Stimulated activated CD8-positive, alpha-beta memory T cell treated with anti-CD3 and anti-CD28 coated beads, Interleukin-7, amount 100 ng/mL, for 1 hour (primary cell): Measurements from ENCODE around the gene LMNA.

Experiments
- DNase-seq, 2 donors: peaks; one replicate each; pipeline ENCODE4 v3.0.0-alpha.2; 2020; ENCODE audit warnings: low read depth in 2 of 2

The LMNA gene

DNA sequence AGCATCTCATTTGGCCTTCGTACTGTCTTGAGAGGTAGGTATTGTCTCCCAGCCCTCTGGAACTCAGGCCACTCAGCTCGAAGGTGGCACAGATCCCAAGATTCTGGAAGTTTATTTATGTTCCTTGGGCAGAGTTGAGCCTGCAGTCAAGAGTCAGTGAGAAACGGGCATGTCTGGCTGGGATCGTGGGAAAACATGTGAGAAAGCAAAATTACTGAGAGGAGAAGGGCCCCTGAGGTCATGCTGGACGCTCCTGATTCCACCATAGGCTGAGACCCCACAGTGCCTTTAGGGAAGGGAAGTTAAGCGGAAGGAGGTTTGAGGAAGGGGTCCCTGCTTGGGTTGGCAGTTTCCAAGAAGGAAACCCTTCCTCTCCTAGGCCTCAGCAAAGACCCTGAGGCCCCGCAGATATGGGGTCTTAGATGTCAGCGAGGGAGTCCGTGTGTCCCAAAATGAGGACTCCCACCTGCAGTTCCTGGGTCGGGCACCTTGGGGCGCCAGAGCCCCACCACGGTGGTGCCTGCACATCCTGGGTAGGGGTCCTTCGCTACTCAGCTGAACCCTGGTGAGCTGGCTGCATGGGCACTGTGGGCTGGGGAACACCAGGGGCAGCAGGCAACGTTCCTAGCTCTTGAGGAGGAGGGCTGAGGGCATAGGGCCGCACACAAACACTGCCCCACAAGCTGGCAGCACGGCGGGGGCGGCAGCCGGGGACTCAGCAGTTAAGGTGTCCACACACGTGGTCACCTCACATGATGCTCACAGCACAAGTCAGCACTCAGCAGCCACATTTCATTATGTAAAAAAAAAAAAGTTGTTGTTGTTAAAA is 26.6 kb downstream of the LMNA start:
- DNase-seq, result no peak

GRCh38 chr1:156143765-156144489 is 29.4 kb downstream of the LMNA start:
- no peak for DNase-seq

DNA sequence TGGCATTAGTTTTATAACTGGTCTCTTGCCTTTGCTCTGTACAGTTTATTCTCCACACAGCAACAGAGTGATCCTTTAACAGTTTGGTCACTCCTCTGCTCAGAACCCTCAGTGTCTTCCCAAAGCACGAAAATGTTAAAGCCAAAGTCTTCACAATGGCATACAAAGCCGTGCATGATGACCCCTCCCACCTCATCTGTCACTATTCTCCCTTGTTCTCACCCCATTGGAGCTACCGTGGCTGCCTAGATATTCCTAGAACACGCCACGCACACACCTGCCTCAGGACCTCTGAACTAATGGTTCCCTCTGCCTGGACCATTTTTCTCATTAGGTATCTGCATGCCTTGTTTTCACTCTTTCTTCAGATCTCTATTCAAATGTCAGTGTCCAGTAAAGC is 30.2 kb downstream of the LMNA start:
- DNase-seq, result no peak

DNA sequence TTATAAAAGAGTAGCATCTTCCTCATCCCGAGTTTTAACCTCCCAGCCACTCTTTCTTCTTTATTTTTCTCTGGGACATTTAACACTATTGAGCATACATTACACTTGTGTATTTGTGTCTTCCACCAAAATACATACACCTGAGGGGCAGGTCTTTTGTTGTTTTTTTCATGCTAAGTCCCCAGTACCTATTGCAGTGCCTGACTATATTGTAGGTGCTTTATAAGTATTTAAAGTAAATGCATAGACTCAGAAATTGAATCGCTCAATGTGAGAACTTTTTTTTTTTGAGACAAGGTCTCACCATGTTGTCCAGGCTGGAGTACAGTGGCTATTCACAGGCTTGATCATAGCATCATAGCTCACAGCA is 31.1 kb downstream of the LMNA start:
- no peak for DNase-seq

DNA sequence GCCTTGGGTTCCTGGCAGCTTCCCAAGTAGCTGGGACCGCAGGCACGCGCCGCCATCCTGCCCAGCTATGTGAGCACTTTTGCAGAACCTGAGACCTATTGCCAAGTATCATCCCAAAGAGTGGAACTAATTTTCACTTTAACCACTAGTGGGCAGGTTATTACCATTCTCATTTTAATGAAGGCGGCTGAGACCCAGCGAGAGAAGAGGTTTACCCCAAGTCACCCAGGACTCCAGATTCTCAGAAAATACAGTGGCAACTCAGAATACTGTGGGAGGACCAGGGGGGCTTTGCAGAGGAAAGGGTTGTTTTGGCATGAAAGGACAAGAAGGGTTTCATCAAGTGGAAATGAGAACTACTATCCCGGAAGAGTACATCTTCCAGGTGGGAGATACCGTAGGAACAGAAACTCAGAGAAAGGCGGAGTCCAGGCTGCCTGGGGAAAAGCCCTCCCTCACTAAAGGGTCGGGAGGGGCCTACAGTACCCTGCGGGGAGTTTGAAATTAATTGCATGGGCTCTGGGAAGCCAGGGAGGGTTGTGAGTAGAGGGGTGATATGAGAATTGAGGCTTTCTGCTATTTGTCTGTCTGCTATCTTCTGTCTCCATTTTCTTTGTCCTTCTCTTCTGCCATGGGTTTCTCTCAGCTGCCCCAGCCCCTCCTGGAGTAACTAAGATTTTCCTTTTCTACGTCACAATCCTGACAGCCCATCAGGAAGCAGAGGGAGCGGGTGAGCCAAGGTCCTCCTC is 31.7 kb downstream of the LMNA start:
- no peak for DNase-seq

GRCh38 chr1:156146769-156147405 is 32.4 kb downstream of the LMNA start:
- no peak for DNase-seq

DNA sequence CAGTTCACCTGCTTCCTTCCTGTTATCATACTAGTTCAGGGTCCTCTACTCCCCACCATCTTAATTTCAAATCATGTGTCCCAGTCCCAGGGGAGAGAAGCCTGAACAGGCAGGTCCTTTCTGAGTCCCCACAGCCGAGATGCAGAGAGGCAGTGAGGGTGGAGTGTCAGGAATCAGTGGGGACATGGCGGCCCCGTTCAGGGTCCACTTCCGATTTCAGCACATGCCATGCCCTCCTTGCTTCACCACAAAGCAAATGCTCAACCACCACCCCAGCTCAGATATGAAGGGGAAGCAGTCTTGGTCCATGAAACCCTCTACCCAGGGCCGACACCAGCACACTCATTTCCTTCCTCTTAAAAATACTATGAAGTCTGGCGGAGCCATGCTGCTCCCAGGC is 33.7 kb downstream of the LMNA start:
- DNase-seq, result no peak

- no peak for DNase-seq
Observed at GRCh38 chr1:156149374-156150332, 35.1 kb downstream of the LMNA start.

GRCh38 chr1:156150333-156151011 is 36.0 kb downstream of the LMNA start:
- no peak for DNase-seq

DNA sequence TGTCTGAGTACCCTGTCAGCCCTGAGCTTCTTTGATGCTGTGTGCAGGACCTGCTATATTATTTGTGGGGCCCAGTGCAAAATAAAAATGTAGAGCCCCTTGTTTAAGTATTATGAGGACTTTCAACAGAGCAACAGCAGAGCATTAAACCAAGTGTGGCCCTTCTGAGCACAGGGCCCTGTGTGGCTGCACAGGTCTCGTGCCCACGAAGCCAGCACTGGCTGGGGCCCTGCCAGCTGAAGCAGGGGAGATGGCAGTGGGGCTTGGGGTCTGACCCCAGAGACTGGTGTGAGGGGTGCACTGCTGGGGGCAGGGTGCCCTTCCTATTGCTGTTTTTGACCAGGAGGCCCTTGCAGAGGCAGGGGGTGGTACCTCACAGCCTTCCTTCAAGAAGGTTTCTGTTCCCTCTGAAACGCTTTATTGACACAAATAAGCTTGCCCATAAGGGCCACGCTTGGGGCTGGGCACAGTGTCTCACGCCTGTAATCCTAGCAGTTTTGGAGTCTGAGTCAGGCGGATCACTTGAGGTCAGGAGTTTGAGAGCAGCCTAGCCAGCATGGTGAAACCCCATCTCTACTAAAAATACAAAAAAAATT is 36.7 kb downstream of the LMNA start:
- no peak for DNase-seq

- DNase-seq, result no peak
Observed at GRCh38 chr1:156152628-156153027, 38.1 kb downstream of the LMNA start.

DNA sequence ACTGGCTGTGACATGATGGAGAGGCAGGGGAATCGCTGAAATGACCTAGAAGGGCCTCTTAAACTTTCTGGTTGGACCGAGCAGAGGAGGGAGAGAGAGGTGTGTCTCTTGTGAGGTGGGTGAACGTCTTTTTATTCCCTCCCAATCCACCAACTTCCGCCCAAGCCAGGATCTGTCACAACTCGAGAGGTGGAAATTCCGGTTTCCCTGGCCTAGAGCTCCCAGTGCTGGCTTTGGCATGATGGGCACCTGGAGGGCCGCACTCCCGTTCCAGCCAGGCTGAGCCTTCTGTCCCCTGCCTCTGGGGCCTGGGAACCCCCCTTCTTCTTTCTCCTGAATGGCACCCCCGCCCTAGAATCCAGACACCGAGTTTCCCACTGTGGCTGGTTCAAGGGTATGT is 38.9 kb downstream of the LMNA start, which contains the start of gene SEMA4A:
Gene SEMA4A, plus strand, starts transcription at position 224 of the 400 bp plus-strand sequence. CDS start 994 bp downstream, outside the sequence.
- DNase-seq, result no peak

DNA sequence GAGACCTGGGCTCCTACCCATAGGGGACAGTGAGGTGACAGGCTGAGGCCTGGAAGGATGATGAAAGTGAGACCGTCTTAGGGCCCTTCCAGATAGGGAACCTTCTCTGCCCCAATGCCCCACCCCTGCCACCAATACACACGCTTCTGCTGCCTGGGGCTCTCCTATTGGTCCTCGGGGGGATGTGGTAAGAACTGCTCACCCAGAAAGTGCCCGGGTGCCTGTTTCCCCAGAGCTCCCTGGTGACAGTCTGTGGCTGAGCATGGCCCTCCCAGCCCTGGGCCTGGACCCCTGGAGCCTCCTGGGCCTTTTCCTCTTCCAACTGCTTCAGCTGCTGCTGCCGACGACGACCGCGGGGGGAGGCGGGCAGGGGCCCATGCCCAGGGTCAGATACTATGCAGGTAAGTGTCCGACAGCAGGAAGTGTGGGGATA is 39.8 kb downstream of the LMNA start:
- no peak for DNase-seq

DNA sequence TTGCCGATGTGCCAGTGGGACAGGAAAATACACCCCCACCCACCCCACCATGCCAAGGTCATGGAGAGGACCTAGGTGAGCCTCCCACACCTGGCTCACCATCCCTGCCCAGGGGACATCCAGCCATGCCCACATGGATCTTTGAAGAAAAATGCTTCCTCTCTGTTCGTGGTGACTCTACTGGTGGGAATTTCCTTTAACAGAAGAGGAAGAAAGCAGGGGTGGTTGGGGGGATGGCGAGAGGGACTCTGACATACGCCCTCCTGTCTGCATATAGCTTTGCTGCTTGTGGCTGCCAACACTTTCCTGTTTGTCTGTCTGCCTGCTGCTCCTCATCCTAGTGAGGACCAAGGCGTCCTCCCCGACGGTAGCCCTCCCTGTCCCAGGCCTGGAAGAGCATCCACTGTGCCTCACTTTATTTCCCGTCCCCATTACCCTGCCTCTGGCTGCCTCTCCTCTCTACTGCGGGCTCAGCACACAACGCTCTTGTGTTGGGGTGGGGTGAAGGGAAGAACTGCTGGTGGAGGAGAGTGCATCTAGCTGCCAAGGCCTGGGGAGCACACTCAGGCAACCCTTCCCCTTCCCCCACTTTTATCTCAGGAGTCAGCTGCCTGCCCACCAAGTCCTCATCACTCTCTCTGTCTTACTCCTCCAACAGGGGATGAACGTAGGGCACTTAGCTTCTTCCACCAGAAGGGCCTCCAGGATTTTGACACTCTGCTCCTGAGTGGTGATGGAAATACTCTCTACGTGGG is 41.4 kb downstream of the LMNA start:
- DNase-seq, result no peak

GRCh38 chr1:156157506-156157905 is 43.0 kb downstream of the LMNA start:
- DNase-seq, result no peak

- no peak for DNase-seq
Observed at GRCh38 chr1:156157966-156158365, 43.5 kb downstream of the LMNA start.

- no peak for DNase-seq
Observed at GRCh38 chr1:156160000-156160742, 45.7 kb downstream of the LMNA start.

GRCh38 chr1:156160743-156161171 is 46.2 kb downstream of the LMNA start:
- peak; percentile 24 to 38 for DNase-seq
